HepG2 (cell line): ENCODE measurements around the gene MTA1. TPM values are rescaled to one million over a fixed set of nuclear protein-coding genes. Genes with fewer than 3 reads are reported as not detected.

Source experiments
- ATAC-seq: fragments of 200-7000 bp; cut with Tn5 transposase; 3 replicates; pipeline ENCODE4 v1.9.1; 2020; ENCODE audit warnings: mild to moderate bottlenecking, moderate library complexity
- BruUV-seq: library from RNA; stranded (reverse); fragments of 400-500 nt; replicated peaks from 2 replicates; lab custom pipeline; 2021; lab: Mats Ljungman, UMichigan
- CTCF ChIA-PET: fragments of 300-600 bp; formaldehyde crosslinking; extraction: SDS; loops from one replicate; lab custom pipeline; 2021; ENCODE audit warnings: low total read pairs, inconsistent platforms, low intra/inter-chr PET ratio; lab: Yijun Ruan, JAX
- POLR2A ChIA-PET: fragments of 350-600 bp; sonication (Branson Sonifier 250); formaldehyde crosslinking; loops from one replicate; lab custom pipeline; 2020; ENCODE audit warnings: antibody characterized with exemption, inconsistent platforms; lab: Yijun Ruan, JAX
- DNase-seq: peaks from one replicate; pipeline ENCODE4 v3.0.0-alpha.2; 2015; ENCODE audit warnings: low spot score
- FAIRE-seq: peaks from 3 replicates; lab custom pipeline; 2011; peaks lifted over from hg19 to GRCh38; lab: Jason Lieb, UNC
- H2AFZ ChIP-seq: one replicate; pipeline ENCODE4 v1.6.1; 2011; ENCODE audit warnings: low read length, inconsistent platforms
- H3K27ac ChIP-seq: fragments of 300-600 bp; 3 replicates; pipeline ENCODE4 v1.8.0; 2011; ENCODE audit warnings: mixed run types, mild to moderate bottlenecking, mixed read lengths, low read length, inconsistent platforms; ENCODE audit not compliant: insufficient read depth; ENCODE audit errors: extremely low read length
- H3K27me3 ChIP-seq, 2 experiments: fragments of 200-600 bp in 1 of 2; 2 replicates in 1 of 2; 3 replicates in 1 of 2; pipeline versions ENCODE4 v1.6.0 to v1.8.0; 2011; ENCODE audit warnings: low read length in 2 of 2, mild to moderate bottlenecking in 2 of 2, moderate library complexity in 2 of 2, inconsistent platforms in 1 of 2; ENCODE audit not compliant: insufficient read depth in 2 of 2, control insufficient read depth in 1 of 2
- H3K36me3 ChIP-seq, 2 experiments: fragments of 200-600 bp in 1 of 2; replicated peaks in 1 of 2; 2 replicates in 1 of 2; 3 replicates in 1 of 2; pipeline versions ENCODE4 v1.5.1 to v1.8.0; 2011; ENCODE audit warnings: low read length in 2 of 2, inconsistent platforms in 1 of 2; ENCODE audit not compliant: insufficient read depth in 2 of 2, control insufficient read depth in 1 of 2
- H3K4me1 ChIP-seq: 2 replicates; pipeline ENCODE4 v1.5.1; 2012; ENCODE audit warnings: low read length, inconsistent platforms; ENCODE audit not compliant: insufficient read depth
- H3K4me2 ChIP-seq: 2 replicates; pipeline ENCODE4 v1.6.0; 2011; ENCODE audit warnings: low read depth, low read length, inconsistent platforms
- H3K4me3 ChIP-seq, 3 experiments: fragments of 200-600 bp in 1 of 3; sonication (generic), shearing (Covaris generic) in 1 of 3; replicated peaks in 1 of 3; 2 replicates each; pipeline ENCODE4 v1.5.1; 2011 to 2016; ENCODE audit warnings: low read length in 3 of 3, inconsistent platforms in 2 of 3, low read depth in 2 of 3, mild to moderate bottlenecking in 2 of 3, control low read depth in 1 of 3, mixed read lengths in 1 of 3; ENCODE audit not compliant: insufficient read depth in 1 of 3
- H3K79me2 ChIP-seq: one replicate; pipeline ENCODE4 v1.6.1; 2011; ENCODE audit warnings: low read length, inconsistent platforms; ENCODE audit not compliant: insufficient read depth
- H3K9ac ChIP-seq: 2 replicates; pipeline ENCODE4 v1.6.0; 2011; ENCODE audit warnings: mild to moderate bottlenecking, low read depth, low read length, inconsistent platforms; ENCODE audit not compliant: insufficient read depth
- H3K9me3 ChIP-seq: 2 replicates; pipeline ENCODE4 v1.5.1; 2012; ENCODE audit warnings: mild to moderate bottlenecking, low read length
- H4K20me1 ChIP-seq: 2 replicates; pipeline ENCODE4 v1.6.0; 2011; ENCODE audit warnings: inconsistent platforms, mild to moderate bottlenecking, low read length, moderate library complexity; ENCODE audit not compliant: insufficient read depth
- ARNT2 ChIP-seq: sonication (generic); formaldehyde crosslinking; IDR thresholded peaks from 2 replicates; pipeline ENCODE4 v1.8.0; 2022; ENCODE audit warnings: mild to moderate bottlenecking, low read depth, missing genetic modification reagents, moderate library complexity
- HNRNPL ChIP-seq: fragments of 200-400 bp; formaldehyde crosslinking; IDR thresholded peaks from 2 replicates; pipeline ENCODE4 v1.6.1; 2017; ENCODE audit warnings: mild to moderate bottlenecking, low read depth, low read length
- IKZF5 ChIP-seq: IDR thresholded peaks from 2 replicates; pipeline ENCODE4 v1.6.1; 2018; ENCODE audit warnings: missing genetic modification reagents, mild to moderate bottlenecking, missing compliant biosample characterization
- WGBS: methylation state at CpG from one replicate; pipeline ENCODE4 v1.1.6; 2017; ENCODE audit warnings: low lambda C conversion rate; 5-methylcytosine and 5-hydroxymethylcytosine counted together
- in situ Hi-C: cut with HindIII; loops from 2 replicates; pipeline ENCODE4 v1.10.0; 2017; ENCODE audit warnings: low pct_unique_long_range_greater_than_20kb; ENCODE audit not compliant: extremely low pct_ligation_motif_present
- intact Hi-C: fragments of 100-400 bp; cut with micrococcal nuclease; formaldehyde crosslinking; loops from one replicate; pipeline ENCODE4 v1.10.0; 2022; ENCODE audit not compliant: unreplicated experiment
- polyA plus RNA-seq, 8 experiments: library from polyadenylated mRNA; depleted of rRNA in 3 of 8; stranded (reverse) in 7 of 8; unstranded in 1 of 8; fragments of >200 nt; fragmentation: Illumina TruSeq in 4 of 8; extraction: Trizol in 4 of 8; gene quantifications; 2 replicates each; pipeline versions ENCODE4 v1.2.1 to v1.2.3, GENCODE V29; 2011 to 2016; ENCODE audit warnings: low read depth in 4 of 8, missing spikeins in 1 of 8, mixed read lengths in 1 of 8; ENCODE audit not compliant: insufficient read depth in 1 of 8
- total RNA-seq, 5 experiments: library from RNA; depleted of rRNA; stranded (reverse); fragments of >200 nt; fragmentation: Illumina TruSeq; extraction: Trizol; gene quantifications; 2 replicates each; pipeline ENCODE4 v1.2.3, GENCODE V29; 2016; ENCODE audit warnings: low read depth in 1 of 5
- TF ChIP-seq, protein P1 (sequence below): IDR thresholded peaks from 2 replicates; pipeline ENCODE4 v1.6.1; 2016; ENCODE audit warnings: low read depth, missing genetic modification reagents, missing compliant biosample characterization

Gene MTA1
- total and polyA plus RNA-seq, 2 of the 13 experiments (the other 11 are each of a cell fraction or from before 2014, with no cell fraction given) = 35.2 to 85.8 TPM

GRCh38 chr14:105478398-105479251 lies 59.0 kb downstream of the MTA1 start:
- Histone ChIP-seq H3K36me3 (no peaks in the 10 kb centered on the region), H3K4me1 (peaks cover 51% of the 10 kb centered on the region), H3K4me3 (no peak overlapping the region), H3K9me3 (no peaks in the 10 kb centered on the region), H3K27ac (no peak overlapping the region), H3K4me2 (no peak overlapping the region), H3K27me3 (peaks cover 0 to 15% of the 10 kb centered on the region in 2 experiments; a peak in 4 of 5 replicates), H2AFZ (no peak overlapping the region), H3K79me2 (no peaks in the 10 kb centered on the region), H3K9ac (no peak overlapping the region), H4K20me1 (no peaks in the 10 kb centered on the region)
- BruUV-seq = no TSS peak
- POLR2A ChIA-PET = no interaction called here
- in situ Hi-C loops (no loop called here), intact Hi-C loops (no loop called here)
- no peak for TF ChIP-seq IKZF5
- DNase-seq (no peak), ATAC-seq (no peak), FAIRE-seq (no peak)
- CTCF ChIA-PET = no interaction called here
- 95% methylated on average over 26 of the region's 81 CpGs for WGBS

- POLR2A ChIA-PET = no interaction called here
- WGBS = 92% methylated on average over 22 of the region's 34 CpGs
- H3K27me3 ChIP-seq = peaks cover 2 to 24% of the 10 kb centered on the region in 2 experiments; a peak in 4 of 5 replicates
- no peak overlapping the region for H2AFZ ChIP-seq
- CTCF ChIA-PET = no interaction called here
- no TSS peak for BruUV-seq
- H3K27ac ChIP-seq = no peak overlapping the region
- H3K4me1 ChIP-seq = peaks cover 58% of the 10 kb centered on the region
- no peak for FAIRE-seq
- H3K9ac ChIP-seq = no peak overlapping the region
- no peaks in the 10 kb centered on the region for H3K79me2 ChIP-seq
- in situ Hi-C loops = no loop called here
- no peak overlapping the region for H3K4me3 ChIP-seq
- H3K4me2 ChIP-seq = no peak overlapping the region
- no peaks in the 10 kb centered on the region for H3K36me3 ChIP-seq
- H3K9me3 ChIP-seq = no peaks in the 10 kb centered on the region
- intact Hi-C loops = loop anchor here (2.0 kb wide), 1 partner anchor 49 kb away; no protein-coding TSS in a partner anchor
- no peaks in the 10 kb centered on the region for H4K20me1 ChIP-seq
- DNase-seq = no peak
- no peak for TF ChIP-seq ARNT2
- TF ChIP-seq HNRNPL = 0 out of 2 replicates have a peak, but pooled peaks have one; percentile 37
- TF ChIP-seq, protein P1, sequence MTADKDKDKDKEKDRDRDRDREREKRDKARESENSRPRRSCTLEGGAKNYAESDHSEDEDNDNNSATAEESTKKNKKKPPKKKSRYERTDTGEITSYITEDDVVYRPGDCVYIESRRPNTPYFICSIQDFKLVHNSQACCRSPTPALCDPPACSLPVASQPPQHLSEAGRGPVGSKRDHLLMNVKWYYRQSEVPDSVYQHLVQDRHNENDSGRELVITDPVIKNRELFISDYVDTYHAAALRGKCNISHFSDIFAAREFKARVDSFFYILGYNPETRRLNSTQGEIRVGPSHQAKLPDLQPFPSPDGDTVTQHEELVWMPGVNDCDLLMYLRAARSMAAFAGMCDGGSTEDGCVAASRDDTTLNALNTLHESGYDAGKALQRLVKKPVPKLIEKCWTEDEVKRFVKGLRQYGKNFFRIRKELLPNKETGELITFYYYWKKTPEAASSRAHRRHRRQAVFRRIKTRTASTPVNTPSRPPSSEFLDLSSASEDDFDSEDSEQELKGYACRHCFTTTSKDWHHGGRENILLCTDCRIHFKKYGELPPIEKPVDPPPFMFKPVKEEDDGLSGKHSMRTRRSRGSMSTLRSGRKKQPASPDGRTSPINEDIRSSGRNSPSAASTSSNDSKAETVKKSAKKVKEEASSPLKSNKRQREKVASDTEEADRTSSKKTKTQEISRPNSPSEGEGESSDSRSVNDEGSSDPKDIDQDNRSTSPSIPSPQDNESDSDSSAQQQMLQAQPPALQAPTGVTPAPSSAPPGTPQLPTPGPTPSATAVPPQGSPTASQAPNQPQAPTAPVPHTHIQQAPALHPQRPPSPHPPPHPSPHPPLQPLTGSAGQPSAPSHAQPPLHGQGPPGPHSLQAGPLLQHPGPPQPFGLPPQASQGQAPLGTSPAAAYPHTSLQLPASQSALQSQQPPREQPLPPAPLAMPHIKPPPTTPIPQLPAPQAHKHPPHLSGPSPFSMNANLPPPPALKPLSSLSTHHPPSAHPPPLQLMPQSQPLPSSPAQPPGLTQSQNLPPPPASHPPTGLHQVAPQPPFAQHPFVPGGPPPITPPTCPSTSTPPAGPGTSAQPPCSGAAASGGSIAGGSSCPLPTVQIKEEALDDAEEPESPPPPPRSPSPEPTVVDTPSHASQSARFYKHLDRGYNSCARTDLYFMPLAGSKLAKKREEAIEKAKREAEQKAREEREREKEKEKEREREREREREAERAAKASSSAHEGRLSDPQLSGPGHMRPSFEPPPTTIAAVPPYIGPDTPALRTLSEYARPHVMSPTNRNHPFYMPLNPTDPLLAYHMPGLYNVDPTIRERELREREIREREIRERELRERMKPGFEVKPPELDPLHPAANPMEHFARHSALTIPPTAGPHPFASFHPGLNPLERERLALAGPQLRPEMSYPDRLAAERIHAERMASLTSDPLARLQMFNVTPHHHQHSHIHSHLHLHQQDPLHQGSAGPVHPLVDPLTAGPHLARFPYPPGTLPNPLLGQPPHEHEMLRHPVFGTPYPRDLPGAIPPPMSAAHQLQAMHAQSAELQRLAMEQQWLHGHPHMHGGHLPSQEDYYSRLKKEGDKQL = no peak
- no peak for ATAC-seq
Observed at GRCh38 chr14:105479431-105480158, 60.0 kb downstream of the MTA1 start.
